Measurements from ENCODE around the gene TYROBP.

GRCh38 chr19:35903550-35904179 lies 4.4 kb downstream of the TYROBP start:
- TF ChIP-seq CTCF (conservative IDR thresholded peaks at IDR 0.05; ENCODE audit: low read depth, low read length) (no peak), ELK1 (IDR thresholded peaks at IDR 0.05; ENCODE audit: borderline replicate concordance, low read depth, low read length) (no peak), NFE2L2 (IDR thresholded peaks at IDR 0.05; ENCODE audit: low read depth, low read length) (no peak), MXI1 (IDR thresholded peaks at IDR 0.05; ENCODE audit: borderline replicate concordance, low read depth, low read length) (no peak), POLR2A (IDR thresholded peaks at IDR 0.05; ENCODE audit: low read depth, low read length) (no peak), RFX5 (IDR thresholded peaks at IDR 0.05; ENCODE audit: low read depth, low read length) (no peak), CHD1 (IDR thresholded peaks at IDR 0.05; ENCODE audit: low read depth, low read length) (no peak), CEBPB (IDR thresholded peaks at IDR 0.05; ENCODE audit: low read depth, low read length) (no peak), MAFK (IDR thresholded peaks at IDR 0.05; ENCODE audit: low read depth, low read length) (no peak), USF2 (IDR thresholded peaks at IDR 0.05; ENCODE audit: low read depth, low read length) (no peak)
